GF-D8 (cell line): Measurements from ENCODE around the gene MRAS.
"Not testable (repeated sequence)": the region's sequence is repeated elsewhere in the genome, so short reads cannot be mapped to it uniquely, and the experiment has no call there.

Experiments used
- DNase-seq: peaks from one replicate; lab custom pipeline; 2025; lab: John Stamatoyannopoulos, UW

MRAS gene

DNA sequence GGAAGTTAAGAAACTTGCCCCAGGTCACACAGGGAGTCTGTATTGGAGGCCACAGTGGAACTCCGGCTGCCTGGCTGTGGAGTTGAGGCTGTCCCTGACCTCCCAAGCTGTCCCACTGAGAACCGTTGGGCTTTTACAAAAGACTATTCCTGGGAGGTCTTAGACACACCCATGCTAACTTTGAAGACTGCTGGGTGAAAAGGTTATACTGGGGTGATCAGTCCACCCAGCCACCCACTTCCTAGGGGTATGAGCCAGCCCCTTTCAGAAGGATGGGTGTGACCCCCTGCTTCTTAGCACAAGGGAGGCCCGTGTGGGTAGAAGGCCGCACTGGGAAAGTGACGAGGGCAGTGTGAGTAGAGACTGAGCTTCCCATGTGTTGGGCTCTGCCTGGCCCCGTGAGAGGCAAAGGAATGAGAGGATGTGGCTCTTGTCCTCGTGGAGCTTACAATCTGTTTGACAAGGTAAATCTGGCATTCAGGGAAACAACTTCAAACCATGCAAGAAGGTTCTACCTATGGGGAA is 19.0 kb downstream of the MRAS start:
- no peak for DNase-seq

DNA sequence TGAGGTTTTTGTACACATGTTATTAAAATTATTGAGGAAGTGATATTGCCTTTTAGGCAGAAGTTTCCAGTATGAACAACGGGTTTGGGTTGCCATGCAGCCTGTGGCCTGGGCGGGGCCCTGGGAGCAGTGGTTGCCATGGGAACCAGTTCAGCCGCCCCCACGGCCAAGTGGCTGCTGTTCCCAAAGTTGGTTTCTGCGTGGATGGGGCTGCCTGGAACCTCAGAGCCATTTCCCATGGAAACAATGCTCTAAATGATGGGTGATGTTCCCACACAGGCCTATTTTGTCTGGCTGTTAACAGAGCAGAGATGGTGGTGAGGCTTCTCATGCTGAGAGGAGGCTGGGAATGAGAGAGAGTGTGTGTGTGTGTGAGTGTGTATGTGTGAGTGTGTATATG is 19.5 kb downstream of the MRAS start:
- DNase-seq, result no peak

DNA sequence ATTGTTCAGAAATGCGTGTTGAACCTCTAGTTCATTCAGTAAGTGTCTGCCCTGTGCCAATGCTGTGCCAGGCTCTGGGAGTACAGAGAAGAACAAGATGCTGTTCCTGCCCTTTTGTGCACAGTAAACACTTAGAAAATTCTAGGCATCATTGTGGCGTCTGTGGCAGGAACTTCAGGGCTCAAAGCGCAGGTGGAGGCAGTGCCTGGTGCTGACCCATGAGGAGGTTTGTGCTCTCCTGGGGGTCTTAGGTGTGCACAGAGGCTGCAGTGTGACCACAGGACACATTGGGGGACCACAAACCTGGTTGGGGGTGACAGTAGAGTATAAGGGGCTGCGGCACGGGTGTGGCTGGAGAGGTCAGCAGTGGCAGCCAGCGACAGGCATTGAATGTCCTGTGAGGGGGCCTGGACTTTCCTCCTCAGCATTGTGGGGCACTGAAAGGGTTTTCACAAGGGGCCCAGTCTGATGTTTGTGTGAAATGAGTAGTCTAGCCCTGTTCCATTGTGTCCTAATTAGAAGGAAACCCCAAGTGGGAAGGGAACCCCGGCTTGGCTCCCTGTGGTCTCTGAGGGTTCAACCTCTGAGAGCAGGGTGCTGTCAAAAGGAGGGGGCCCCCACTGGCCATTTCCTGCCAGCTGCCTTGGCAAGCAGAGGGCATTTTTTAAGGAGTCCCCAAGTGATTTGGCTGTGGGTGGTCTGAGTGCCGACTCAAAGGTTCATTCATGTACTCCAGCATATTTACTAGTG is 20.9 kb downstream of the MRAS start:
- DNase-seq, result no peak

DNA sequence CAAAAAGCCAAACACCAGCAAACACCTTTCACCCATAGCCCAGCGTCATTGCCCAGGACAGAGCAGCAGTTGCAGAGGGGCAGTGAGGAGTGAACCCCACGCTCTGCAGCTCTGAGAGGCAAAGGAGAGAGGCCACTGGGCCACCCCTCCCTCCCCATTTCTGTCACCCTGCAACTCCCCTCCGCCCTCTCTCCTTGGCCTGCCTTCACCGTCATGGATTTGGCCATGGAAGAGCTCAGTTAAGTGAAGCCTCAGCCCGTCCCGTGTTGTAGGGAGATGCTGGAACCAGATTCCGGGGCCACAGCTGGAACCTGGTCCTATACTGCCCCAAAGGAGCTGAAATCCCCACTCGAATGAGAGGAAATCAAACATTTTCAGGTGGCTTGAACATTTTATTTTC is 21.9 kb downstream of the MRAS start:
- no peak for DNase-seq

DNA sequence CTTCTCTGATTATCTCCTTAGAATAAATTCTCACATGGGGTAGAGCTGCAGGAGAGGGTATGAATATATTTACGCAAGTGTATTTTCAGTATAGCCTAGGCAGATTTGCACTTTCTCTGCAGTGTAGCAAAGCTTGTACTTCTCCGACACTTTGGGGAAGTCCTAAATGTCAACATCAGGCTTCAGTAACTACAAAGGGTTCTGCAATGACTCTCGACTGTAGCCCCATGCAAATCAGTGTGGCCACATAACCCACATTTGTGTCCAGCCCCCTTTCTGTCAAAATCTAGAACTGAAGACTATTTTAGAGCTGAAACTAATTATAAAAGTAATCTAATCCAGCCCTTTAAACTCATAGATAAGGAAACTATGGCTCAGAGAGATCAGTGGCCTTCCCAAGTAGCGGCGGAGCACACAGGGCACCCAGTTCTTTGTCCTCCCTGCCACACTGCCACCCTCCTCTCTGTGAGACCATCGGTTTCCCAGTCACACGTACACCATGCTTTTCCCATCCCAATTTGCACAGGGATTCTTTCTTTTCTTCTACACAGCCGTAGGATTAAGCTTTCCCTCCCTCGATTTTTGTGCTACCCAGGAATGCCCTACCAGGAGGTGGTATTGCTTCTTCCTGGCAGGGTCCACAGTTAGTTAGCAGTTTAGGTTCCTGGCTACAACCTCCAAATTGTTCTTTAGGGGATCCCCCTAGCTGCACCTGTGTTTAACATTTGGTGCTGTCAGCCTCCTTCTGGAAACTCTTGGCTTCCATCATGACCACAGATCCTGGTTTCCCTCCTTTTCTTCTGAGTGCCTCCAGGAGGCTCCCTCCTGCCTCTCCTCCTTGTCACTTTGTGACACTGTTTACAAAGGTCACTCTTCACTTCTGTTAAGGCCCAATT is 22.9 kb downstream of the MRAS start:
- DNase-seq, result no peak

DNA sequence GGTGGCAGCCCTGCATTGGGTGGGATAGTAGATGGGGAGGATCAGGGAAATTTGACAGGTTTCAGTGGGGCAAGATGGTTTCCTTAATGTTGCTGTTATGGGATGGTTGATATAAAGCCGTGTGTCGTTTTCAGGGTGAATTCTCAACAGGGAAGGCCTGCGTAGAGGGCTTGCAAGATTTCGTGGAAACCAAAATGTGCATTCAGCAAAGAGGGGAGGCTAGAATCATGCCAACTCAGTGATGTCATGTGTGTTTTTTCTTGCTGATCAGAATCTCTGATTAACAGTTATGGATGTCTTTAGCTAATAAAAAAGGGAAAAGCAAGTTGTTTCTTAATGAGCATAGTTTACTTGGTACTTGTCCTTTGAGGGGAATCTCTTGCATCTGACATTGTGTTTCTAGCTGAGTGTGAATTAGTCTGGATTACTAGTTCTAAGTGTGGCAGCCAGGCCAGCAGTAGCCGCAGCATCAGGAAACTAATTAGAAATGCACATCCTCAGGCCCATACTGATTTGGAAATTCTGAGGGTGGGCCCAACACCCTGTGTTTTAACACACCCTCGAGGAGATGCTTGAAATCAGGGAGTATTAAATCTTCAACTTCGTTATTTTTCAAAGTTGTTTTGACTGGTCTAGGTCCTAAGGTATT is 24.8 kb downstream of the MRAS start:
- no peak for DNase-seq

DNA sequence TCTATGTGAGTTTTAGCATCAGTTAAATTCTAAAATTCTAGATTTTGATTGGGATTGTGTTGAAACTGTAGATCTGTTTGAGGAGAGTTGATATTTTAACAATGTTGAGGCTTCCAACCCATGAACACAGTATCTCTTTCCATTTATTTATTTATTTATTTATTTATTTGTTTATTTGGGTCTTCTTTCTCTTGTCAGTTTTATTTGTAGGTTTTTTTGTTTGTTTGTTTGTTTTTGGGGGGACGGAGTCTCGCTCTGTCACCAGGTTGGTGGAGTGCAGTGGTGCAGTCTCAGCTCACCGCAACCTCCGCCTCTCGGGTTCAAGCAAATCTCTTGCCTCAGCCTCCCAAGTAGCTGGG is 25.3 kb downstream of the MRAS start:
- DNase-seq, result no peak

DNA sequence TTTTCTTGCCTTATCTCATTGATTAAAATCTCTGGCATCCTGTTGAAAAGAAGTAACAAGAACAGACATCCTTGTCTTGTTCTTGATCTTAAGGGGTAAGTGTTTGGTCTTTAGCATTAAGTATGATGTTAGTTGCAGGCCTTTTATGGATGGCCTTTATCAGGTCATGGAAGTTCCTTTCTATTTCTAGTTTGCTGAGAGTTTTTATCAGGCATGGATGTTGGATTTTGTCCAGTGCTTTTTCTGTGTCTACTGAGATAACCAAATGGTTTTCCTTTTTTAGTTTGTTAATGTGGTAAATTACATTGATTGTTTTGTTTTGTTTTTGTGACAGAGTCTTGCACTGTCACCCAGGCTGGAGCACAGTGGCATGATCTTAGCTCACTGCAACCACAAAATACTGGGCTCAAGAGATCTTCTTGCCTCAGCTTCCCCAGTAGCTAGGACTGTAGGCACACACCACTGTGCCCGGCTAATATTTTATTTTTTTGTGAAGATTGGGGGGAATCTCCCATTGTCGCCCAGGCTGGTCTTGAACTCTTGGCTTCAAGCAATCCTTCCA is 26.3 kb downstream of the MRAS start:
- DNase-seq, result no peak

DNA sequence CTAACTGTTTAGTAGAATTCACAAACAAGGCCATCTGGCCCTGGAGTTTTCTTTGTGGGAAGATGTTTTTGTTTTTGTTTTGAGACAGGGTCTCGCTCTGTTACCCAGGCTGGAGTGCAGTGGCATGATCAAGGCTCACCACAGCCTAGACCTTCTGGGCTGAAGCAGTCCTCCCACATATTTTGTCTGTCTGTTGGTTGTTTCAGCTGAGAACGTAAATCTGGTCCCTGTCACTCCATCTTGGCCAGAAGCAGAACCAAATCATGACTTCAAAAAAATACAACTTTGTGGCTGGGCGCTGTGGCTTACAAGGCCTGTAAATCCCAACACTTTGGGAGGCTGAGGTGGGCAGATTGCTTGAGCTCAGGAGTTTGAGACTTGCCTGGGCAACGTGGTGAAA is 27.1 kb downstream of the MRAS start:
- no peak for DNase-seq

DNA sequence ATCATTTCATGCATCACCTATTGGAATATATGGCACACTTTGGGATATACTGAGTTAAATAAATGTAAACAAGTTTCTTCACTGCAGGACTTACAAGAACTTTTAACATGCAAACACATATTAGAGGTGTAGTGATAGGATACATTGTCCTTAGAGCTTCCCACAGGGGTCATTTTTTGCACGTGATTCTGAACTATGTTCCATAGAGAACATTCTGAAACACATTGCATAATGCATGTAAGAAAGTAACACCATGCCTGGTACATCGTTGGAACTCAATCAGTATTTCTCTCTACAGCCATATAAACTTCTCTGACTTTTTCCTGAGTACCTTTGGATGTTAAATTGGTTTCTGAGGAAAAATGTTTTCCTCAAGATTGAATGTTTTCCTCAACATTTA is 28.3 kb downstream of the MRAS start:
- no peak for DNase-seq

DNA sequence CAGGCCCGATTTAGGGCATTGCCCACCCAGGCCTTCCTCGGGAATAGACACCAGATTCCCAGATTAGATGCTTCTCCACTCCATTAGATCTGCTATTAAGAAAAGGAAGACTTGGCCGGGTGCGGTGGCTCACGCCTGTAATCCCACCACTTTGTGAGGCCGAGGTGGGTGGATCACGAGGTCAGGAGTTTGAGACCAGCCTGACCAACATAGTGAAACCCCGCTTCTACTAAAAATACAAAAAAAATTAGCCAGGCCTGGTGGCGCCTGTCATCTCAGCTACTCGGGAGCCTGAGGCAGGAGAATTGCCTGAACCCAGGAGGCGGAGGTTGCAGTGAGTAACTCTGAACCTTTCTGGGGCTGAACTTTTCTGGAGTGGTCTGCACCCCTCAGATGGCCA is 28.8 kb downstream of the MRAS start:
- DNase-seq, result not testable (repeated sequence)

DNA sequence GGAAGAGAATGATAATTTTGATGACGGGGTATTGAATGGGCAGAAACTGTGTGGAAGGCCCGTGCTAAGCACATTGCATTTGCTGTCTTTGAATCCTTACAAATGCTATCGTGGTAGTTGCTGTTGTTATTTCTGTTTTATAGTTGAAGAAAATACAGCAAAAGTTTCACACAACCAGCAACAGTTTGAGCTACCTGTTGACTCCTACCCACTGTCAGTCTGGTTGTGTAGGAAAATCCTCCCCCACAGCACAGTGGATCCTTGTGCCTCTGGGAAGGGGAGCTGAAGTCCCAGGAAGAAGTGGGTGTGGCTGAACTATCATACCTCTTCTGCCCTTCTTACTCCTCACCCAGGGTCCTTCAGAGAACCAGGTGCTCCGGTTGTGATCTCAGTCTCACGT is 29.4 kb downstream of the MRAS start:
- no peak for DNase-seq

DNA sequence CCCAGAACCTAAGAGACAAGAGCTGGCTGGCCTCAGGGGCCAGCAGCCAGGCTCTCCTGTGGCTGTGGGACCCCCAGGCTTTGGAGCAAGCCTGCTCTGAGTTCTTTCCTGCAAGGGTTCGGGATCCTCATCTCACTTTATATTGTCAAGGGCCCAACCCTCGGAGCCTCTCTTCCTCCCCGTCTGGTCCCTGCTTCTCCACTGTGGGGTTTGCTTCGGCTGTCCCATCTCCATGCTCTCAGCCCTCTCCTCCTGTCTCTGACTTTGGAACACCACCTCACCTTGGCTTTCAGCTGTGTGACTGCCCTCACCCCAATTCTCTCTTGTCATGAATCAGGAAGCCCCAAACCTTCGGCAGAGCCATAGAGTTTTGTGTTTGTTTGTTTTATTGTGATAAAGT is 30.0 kb downstream of the MRAS start:
- DNase-seq, result no peak

DNA sequence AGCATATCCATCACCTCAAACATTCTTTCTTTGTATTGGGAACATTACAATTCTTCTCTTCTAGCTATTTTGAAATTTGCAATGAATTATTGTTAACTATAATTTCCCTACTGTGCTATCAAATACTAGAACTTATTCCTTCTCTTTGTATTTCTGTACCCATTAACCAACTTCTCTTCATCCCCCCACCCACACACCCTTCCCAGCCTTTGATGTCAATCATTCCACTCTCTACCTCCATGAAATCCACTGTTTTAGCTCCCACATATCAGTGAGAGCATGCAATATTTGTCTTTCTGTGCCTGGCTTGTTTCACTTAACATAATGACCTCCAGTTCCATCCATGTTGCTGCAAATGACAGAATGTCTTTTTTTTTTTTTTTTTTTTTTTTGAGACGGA is 30.6 kb downstream of the MRAS start:
- DNase-seq, result no peak

DNA sequence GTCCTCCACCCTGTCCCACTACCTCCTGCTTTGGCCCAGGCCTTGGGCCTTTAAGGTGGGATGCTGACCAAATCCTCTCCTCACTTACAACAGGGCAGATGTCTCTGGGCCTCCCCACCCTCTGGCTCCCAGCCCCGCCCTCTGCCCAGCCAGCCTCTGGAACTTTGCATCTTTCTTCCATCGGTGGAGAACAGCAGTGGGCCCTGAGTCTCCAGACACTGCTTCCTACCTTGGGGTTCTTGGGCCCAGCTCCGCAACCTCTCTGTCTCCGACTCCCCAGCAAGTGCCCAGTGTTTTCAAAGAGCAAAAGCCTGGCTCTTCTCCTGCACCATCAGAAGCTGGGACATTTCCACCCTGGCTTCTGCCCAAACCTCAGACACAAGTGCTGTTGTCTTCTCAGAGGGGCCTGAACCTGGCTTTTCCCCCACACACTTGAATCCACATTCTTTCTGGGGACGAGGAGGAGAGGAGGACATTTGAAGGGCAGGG is 33.1 kb downstream of the MRAS start:
- no peak for DNase-seq

DNA sequence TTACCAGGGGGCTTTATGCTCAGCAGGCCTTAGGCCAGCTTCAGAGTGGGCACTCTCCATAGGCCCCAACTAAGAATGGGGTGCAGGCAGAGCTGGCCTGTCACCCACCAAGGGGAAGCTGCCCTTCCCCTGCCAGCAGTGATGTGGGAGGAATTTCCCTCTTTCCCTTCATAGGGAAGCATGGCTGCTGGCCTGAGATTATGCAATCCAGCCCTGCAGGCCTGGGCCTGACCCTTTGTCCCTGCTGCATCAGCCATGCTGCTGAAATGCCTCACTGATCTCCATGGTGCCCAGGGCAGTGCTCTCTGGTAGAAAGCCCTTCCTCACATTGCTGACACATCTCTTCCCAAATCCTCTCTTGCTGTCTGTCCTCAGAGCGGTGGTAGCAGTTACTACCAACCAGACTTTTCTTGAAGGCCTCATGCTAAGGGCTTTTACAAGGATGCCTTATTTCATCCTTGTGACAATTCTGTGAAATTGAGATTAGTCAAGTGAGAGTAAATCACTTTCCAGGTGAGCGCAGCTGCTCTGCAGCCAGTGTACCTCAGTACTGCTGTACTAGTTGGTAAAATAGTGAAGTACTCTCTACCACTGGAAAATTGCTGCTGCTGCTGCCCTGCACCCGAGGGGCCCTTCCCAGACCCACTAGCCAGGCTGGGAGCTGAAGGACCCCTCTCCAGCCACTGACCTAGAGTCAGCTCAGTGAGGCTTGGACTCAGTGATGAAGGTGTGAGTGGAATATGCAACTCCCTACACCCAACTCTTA is 33.8 kb downstream of the MRAS start:
- no peak for DNase-seq

DNA sequence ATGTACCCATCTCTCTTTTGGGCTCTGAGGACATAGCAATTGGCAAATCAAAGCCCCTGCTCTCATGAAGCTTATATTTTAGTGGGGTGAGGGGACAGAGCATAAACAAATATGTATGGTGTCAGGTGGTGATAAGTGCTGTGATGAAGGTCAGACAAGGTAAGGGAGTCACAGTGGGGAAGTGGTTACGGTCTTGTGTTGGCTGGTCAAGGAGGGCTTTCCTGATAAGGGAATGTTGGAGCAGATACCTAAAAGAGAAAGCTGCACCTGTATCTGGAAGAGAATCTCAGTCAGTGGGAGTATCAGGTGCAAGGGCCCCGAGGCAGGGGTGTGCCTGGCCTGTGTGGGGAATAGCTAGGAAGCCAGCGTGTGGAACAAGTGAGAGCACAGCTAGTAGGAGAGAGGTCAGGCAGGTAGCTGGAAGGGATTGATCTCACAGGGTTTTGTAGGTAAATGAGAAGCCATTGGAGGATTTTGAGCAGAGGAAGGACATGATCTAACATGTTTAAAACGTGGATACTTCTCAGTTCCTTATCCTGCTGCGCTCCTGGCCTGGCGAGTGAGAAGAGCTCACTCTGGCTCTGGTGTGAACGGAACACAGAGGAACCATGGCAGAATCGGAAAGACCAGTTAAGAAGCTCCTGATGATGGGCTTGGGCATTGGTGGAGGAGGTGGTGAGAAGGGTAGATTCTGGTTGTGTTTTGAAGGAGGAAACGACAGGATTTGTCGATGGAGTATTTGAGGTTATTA is 35.5 kb downstream of the MRAS start:
- no peak for DNase-seq

DNA sequence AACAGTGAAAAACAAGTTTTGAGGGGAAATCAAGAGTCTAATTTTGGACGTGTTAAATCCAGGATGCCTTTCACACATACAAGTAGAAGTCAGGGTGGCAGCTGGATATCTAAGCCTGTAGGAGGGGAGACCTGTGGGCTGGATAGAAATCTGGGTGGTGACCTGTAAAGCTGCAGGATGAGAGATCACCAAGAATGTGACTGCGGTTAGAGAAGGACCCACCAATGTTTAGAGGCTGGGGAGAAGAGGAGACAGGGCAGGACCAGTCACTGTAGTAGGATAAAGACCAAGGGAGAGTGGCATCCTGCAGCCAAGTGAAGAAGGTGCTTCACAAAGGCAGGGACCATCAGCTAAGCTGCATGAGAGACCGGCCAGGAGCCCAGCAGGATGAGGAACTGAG is 36.2 kb downstream of the MRAS start:
- DNase-seq, result no peak

DNA sequence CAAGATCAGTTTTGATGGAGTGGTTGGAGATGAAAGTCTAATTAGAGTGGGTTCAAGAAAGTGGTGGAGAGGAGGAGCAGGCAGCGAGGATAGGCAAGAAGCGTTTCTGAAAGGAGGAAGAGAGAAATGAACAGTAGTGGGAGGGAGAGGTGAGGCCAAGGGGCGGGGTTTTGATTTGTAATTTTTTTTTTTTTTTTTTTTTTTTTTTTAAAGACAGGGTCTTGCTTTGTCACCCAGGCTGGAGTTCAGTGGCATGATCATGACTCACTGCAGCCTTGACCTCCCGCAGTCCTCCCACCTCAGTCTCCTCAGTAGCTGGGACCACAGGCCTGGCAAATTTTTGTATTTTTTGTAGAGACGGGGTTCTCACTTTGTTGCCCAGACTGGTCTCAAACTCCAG is 36.6 kb downstream of the MRAS start:
- no peak for DNase-seq

DNA sequence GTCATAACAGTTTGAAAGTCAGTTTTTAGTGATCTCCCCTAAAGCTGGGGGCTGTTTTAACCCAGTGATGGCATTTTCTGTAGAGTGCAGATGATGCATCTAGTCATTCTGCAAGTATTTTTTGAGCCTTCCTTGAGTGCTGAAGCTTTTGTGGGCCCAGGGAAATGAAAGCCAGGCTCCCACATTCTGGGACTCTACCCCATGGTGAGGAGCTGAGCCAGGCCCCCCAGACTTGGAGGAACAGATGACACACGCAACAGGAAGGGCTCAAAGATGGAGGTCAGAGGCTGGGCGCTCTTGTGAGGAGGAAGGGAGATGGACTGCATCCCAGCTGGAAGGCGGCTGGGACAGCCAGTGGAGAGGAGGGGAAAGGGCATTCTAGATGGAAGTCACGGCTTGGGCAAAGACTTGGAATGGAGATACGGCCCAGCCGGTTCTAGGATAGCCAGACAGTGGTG is 40.8 kb downstream of the MRAS start:
- DNase-seq, result no peak
